BLaER1 treated with 17β-estradiol and CSF1 and Interleukin-3, amounts not matched to agents 10 nM and 100 nM (cell line): ENCODE data around the gene ZNRF1.
A peak's percentile ranks its signal among the peaks of the same experiment; 100 is the strongest.
"Not testable (repeated sequence)": the region's sequence is repeated elsewhere in the genome, so short reads cannot be mapped to it uniquely, and the experiment has no call there.

Experiments used
- H3K27ac ChIP-seq, 11 experiments: shearing (Covaris generic); formaldehyde crosslinking; 2 replicates each; pipeline ENCODE4 v1.8.1; 2022
- H3K27me3 ChIP-seq, 11 experiments: shearing (Covaris generic); formaldehyde crosslinking; 2 replicates each; pipeline ENCODE4 v1.8.1; 2022
- H3K36me3 ChIP-seq, 11 experiments: shearing (Covaris generic); formaldehyde crosslinking; 2 replicates each; pipeline ENCODE4 v1.8.1; 2022
- H3K4me1 ChIP-seq, 10 experiments: shearing (Covaris generic); formaldehyde crosslinking; 2 replicates each; pipeline ENCODE4 v1.8.1; 2022
- H3K4me2 ChIP-seq, 11 experiments: shearing (Covaris generic); formaldehyde crosslinking; 2 replicates each; pipeline ENCODE4 v1.8.1; 2022
- H3K4me3 ChIP-seq, 10 experiments: shearing (Covaris generic); formaldehyde crosslinking; 2 replicates each; pipeline ENCODE4 v1.8.1; 2022
- H3K9ac ChIP-seq, 11 experiments: shearing (Covaris generic); formaldehyde crosslinking; 2 replicates each; pipeline ENCODE4 v1.8.1; 2022
- H3K9me3 ChIP-seq, 11 experiments: shearing (Covaris generic); formaldehyde crosslinking; replicated peaks in 1 of 11; 2 replicates each; pipeline ENCODE4 v1.8.1; 2022
- H4K20me1 ChIP-seq, 11 experiments: shearing (Covaris generic); formaldehyde crosslinking; 2 replicates each; pipeline ENCODE4 v1.8.1; 2022
- Cebpa-rat ChIP-seq, 11 experiments: shearing (Covaris generic); IDR thresholded peaks; 2 replicates each; pipeline ENCODE4 v1.8.1; 2022

ZNRF1 gene

DNA sequence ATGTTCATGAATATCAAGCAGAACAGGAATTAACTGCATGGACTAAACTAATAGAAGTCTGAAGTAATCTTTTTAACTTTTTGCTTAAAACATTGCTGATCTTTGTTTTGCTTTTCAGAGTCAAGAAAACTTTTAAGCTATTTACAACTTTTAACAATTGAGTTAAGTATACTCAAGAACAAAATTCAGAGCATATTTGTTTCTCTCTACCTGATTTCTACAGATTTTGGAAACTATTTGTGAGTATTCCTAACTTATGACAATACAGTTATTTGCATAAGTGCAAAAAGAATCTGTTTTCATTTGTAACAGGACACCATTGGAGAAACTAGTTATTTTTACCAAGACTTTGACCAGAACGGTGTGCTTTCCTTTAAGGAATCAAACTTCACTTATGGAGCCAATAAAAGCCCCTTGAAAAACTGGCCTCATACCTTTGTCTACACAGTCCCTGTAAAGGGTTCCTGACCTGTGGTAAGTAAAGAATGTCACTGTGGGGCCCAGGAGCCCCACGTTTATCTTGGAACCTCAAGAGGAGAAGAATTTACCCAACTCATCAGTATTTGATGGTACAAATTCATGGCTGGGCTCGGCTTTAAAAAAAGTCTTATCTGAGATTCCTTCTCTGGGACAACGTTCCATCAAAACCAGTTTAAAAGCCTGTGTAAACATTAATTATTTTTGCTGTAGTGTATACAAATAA is 129.0 kb downstream of the ZNRF1 start:
- Histone ChIP-seq H3K9me3 (peaks cover 39 to 69% (median 54%) of the 10 kb centered on the region in 11 experiments), H3K4me2 (no peak overlapping the region), H3K27ac (no peak overlapping the region), H3K9ac (no peak overlapping the region), H3K27me3 (no peaks in the 10 kb centered on the region), H3K36me3 (peaks cover 0 to 6% (median 0%) of the 10 kb centered on the region in 11 experiments; a peak in 3 of 22 replicates), H4K20me1 (no peaks in the 10 kb centered on the region), H3K4me1 (peaks cover 6 to 13% (median 10%) of the 10 kb centered on the region in 10 experiments), H3K4me3 (no peak overlapping the region)
- TF ChIP-seq Cebpa-rat (IDR thresholded peaks at IDR 0.05): no peak

DNA sequence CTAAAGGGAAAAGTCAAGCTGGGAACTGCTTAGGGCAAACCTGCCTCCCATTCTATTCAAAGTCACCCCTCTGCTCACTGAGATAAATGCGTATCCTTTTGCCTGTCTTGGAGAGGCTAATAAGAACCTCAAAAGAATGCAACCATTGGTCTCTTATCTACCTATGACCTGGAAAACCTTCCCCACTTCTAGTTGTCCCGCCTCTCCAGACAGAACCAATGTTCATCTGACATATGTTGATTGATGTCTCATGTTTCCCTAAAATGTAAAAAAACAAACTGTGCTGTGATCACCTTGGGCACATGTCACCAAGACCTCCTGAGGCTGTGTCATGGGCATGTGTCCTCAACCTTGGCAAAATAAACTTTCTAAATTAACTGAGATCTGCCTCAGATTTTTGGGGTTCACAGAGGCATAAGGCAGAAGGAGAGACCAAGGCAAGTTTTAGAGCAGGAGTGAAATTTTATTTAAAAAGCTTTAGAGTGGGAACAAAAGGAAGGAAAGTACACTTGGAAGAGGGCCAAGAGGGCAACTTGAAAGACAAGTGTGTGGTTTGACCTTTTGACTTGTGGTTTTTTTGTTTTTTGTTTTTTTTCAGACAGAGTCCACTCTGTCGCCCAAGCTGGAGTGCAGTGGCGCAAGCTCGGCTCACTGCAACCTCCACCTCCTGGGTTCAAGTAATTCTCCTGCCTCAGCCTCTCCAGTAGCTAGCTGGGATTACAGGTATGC is 130.8 kb downstream of the ZNRF1 start:
- not testable (repeated sequence) for H3K36me3 ChIP-seq
- peak overlapping the region; percentile 14 to 60 (median 42); a peak in 18 of 22 replicates for H3K4me2 ChIP-seq

GRCh38 chr16:75130150-75130771 is 131.4 kb downstream of the ZNRF1 start:
- Histone ChIP-seq H3K4me3 (no peak overlapping the region), H4K20me1 (no peaks in the 10 kb centered on the region), H3K9ac (no peak overlapping the region), H3K27ac (no peak overlapping the region), H3K4me1 (peaks cover 6 to 13% (median 10%) of the 10 kb centered on the region in 10 experiments), H3K4me2 (peak overlapping the region; percentile 14 to 60 (median 42); a peak in 18 of 22 replicates), H3K9me3 (peaks cover 35 to 53% (median 44%) of the 10 kb centered on the region in 11 experiments), H3K27me3 (no peaks in the 10 kb centered on the region), H3K36me3 (peaks cover 0 to 6% (median 0%) of the 10 kb centered on the region in 11 experiments; a peak in 3 of 22 replicates)
- no peak for TF ChIP-seq Cebpa-rat (IDR thresholded peaks at IDR 0.05)

More for the DNA sequence above, 130.8 kb downstream of the ZNRF1 start:
- Histone ChIP-seq H3K4me1 (peaks cover 6 to 13% (median 10%) of the 10 kb centered on the region in 10 experiments), H3K9me3 (peaks cover 35 to 58% (median 47%) of the 10 kb centered on the region in 11 experiments)
- not testable (repeated sequence) for H3K9ac ChIP-seq, H3K4me3 ChIP-seq, H3K27me3 ChIP-seq, H4K20me1 ChIP-seq, H3K27ac ChIP-seq

- TF ChIP-seq Cebpa-rat (IDR thresholded peaks at IDR 0.05): no peak
- Histone ChIP-seq H3K4me3 (no peak overlapping the region), H3K4me2 (no peak overlapping the region), H3K36me3 (peaks cover 0 to 6% (median 0%) of the 10 kb centered on the region in 11 experiments; a peak in 3 of 22 replicates), H3K4me1 (peaks cover 6 to 13% (median 10%) of the 10 kb centered on the region in 10 experiments), H3K9ac (no peak overlapping the region), H3K27ac (no peak overlapping the region), H3K27me3 (no peaks in the 10 kb centered on the region), H4K20me1 (no peaks in the 10 kb centered on the region), H3K9me3 (peaks cover 30 to 44% (median 36%) of the 10 kb centered on the region in 11 experiments)
These were observed 132.3 kb downstream of the ZNRF1 start for GRCh38 chr16:75131081-75131480.

DNA sequence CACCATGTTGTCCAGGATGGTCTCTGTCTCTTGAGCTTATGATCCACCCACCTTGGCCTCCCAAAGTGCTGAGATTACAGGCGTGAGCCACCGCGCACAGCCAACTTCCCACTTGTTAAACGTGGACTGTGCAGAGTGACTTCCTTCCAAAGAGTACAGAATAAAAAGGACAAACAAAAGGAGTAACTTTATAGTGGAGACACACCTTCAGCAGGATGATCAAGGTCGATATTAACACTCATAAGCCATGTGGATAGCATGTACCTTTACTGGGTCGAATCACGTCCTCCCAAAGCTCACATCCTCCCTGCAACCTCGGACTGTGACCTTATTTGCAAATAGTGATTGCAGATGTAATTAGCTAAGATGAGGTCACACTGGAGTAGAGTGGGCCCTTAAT is 139.4 kb downstream of the ZNRF1 start:
- TF ChIP-seq Cebpa-rat (IDR thresholded peaks at IDR 0.05): no peak
- Histone ChIP-seq H4K20me1 (no peaks in the 10 kb centered on the region), H3K36me3 (no peaks in the 10 kb centered on the region), H3K27me3 (no peaks in the 10 kb centered on the region), H3K4me3 (no peak overlapping the region), H3K4me2 (no peak overlapping the region), H3K27ac (no peak overlapping the region), H3K9me3 (peaks cover 0 to 21% (median 7%) of the 10 kb centered on the region in 11 experiments; a peak in 9 of 22 replicates), H3K4me1 (no peaks in the 10 kb centered on the region; a peak in 1 of 20 replicates), H3K9ac (no peak overlapping the region)

GRCh38 chr16:75138636-75139035 is 139.8 kb downstream of the ZNRF1 start:
- TF ChIP-seq Cebpa-rat (IDR thresholded peaks at IDR 0.05): no peak
- H3K27ac ChIP-seq: no peak overlapping the region
- no peak overlapping the region for H3K4me3 ChIP-seq
- no peaks in the 10 kb centered on the region for H3K27me3 ChIP-seq
- no peaks in the 10 kb centered on the region; a peak in 1 of 20 replicates for H3K4me1 ChIP-seq
- no peak overlapping the region for H3K4me2 ChIP-seq
- peaks cover 0 to 21% (median 7%) of the 10 kb centered on the region in 11 experiments; a peak in 9 of 22 replicates for H3K9me3 ChIP-seq
- H4K20me1 ChIP-seq: no peaks in the 10 kb centered on the region
- no peaks in the 10 kb centered on the region for H3K36me3 ChIP-seq
- H3K9ac ChIP-seq: no peak overlapping the region

DNA sequence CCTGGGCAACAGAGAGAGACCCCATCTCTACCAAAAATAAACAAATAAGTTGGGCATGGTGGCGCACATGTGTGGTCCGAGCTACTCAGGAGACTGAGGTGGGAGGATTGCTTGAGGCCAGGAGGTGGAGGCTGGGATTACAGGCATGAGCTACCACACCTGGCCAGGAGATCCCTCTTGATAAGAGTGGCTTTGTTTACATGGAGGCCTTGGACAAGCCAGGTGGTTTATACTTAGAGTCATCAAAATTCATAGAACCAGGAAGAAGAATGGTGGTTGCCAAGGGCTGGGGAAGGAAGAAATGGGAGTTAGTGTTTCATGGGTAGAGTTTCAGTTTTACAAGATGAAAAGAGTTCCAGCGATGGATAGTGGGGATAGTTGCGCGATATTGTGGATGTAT is 140.7 kb downstream of the ZNRF1 start:
- no peaks in the 10 kb centered on the region for H3K27me3 ChIP-seq
- H3K36me3 ChIP-seq: no peaks in the 10 kb centered on the region
- H3K9me3 ChIP-seq: peaks cover 0 to 21% (median 7%) of the 10 kb centered on the region in 11 experiments; a peak in 9 of 22 replicates
- no peaks in the 10 kb centered on the region for H4K20me1 ChIP-seq
- H3K9ac ChIP-seq: no peak overlapping the region
- no peak overlapping the region for H3K27ac ChIP-seq
- H3K4me3 ChIP-seq: no peak overlapping the region
- no peak overlapping the region for H3K4me2 ChIP-seq
- TF ChIP-seq Cebpa-rat (IDR thresholded peaks at IDR 0.05): no peak
- H3K4me1 ChIP-seq: no peaks in the 10 kb centered on the region; a peak in 1 of 20 replicates

DNA sequence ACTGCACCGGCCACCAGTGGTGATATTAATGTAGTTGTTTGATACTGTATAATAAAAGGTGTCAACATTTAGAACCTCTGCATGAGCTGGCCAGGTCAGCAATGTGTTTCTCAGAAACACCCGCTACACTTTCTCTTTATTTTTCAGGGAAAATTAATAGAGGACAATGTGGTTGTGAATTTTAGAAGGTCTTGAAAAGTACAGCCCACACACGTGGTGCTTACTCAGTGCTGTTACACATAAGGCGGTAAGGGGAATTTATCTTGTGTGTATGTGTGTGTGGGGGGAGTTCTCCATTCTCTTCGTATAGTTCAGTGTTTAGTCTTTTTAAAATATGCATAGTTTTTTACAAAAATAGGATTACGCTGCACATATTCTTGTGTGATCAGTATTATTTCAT is 145.1 kb downstream of the ZNRF1 start:
- Histone ChIP-seq H3K9ac (no peak overlapping the region), H3K27me3 (no peaks in the 10 kb centered on the region), H3K4me2 (no peak overlapping the region), H3K9me3 (peaks cover 9 to 32% (median 16%) of the 10 kb centered on the region in 11 experiments; a peak in 21 of 22 replicates), H3K27ac (no peak overlapping the region), H4K20me1 (no peaks in the 10 kb centered on the region), H3K4me3 (no peak overlapping the region), H3K4me1 (peaks cover 0 to 6% (median 0%) of the 10 kb centered on the region in 10 experiments; a peak in 2 of 20 replicates), H3K36me3 (no peaks in the 10 kb centered on the region)
- no peak for TF ChIP-seq Cebpa-rat (IDR thresholded peaks at IDR 0.05)

DNA sequence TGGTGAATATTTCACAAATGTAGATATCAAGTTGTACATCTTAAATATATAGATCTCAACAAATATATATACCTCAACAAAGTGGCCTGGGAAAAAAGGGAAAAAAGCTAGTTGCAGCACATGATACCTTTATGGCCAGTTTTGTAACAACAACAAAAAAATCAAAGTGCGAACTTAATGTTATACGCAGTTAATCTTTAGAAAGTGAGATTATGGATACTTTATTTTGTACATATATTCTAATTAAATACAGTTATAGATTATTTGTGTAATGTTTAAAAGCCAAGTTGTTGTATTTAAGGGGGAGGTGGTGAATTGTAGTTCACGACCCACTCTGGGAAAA is 149.1 kb downstream of the ZNRF1 start:
- no peak for TF ChIP-seq Cebpa-rat (IDR thresholded peaks at IDR 0.05)
- no peaks in the 10 kb centered on the region for H3K27me3 ChIP-seq
- peak overlapping the region in 6 of 11 experiments; percentile 95 to 98 (median 96); a peak in 9 of 22 replicates for H3K27ac ChIP-seq
- H4K20me1 ChIP-seq: no peaks in the 10 kb centered on the region; a peak in 1 of 22 replicates
- peak overlapping the region in 9 of 11 experiments; percentile 7 to 73 (median 49); a peak in 10 of 22 replicates for H3K4me2 ChIP-seq
- H3K4me1 ChIP-seq: peaks cover 0 to 14% (median 8%) of the 10 kb centered on the region in 10 experiments; a peak in 11 of 20 replicates
- H3K4me3 ChIP-seq: peak overlapping the region; percentile 79 to 97 (median 88); a peak in 17 of 20 replicates
- peaks cover 43 to 52% (median 47%) of the 10 kb centered on the region in 11 experiments for H3K9me3 ChIP-seq
- H3K36me3 ChIP-seq: peaks cover 19 to 34% (median 29%) of the 10 kb centered on the region in 11 experiments
- H3K9ac ChIP-seq: peak overlapping the region in 9 of 11 experiments; percentile 93 to 99 (median 96); a peak in 13 of 22 replicates
